Measurements from ENCODE around the gene TMEM200B. TPM values are rescaled to one million over a fixed set of nuclear protein-coding genes. Genes with fewer than 3 reads are reported as not detected.
A peak's percentile ranks its signal among the peaks of the same experiment; 100 is the strongest.
"Not testable (repeated sequence)": the region's sequence is repeated elsewhere in the genome, so short reads cannot be mapped to it uniquely, and the experiment has no call there.

The TMEM200B gene
- not detected in 2 replicates for total RNA-seq (2014; rRNA removed; shearing (Covaris generic))

GRCh38 chr1:29123887-29124365 lies at the start of gene TMEM200B:
TMEM200B (minus strand) TSS chr1:29123903; CDS start chr1:29121828, 2,075 bp downstream.
- no peak for DNase-seq (ENCODE audit: low spot score)

DNA sequence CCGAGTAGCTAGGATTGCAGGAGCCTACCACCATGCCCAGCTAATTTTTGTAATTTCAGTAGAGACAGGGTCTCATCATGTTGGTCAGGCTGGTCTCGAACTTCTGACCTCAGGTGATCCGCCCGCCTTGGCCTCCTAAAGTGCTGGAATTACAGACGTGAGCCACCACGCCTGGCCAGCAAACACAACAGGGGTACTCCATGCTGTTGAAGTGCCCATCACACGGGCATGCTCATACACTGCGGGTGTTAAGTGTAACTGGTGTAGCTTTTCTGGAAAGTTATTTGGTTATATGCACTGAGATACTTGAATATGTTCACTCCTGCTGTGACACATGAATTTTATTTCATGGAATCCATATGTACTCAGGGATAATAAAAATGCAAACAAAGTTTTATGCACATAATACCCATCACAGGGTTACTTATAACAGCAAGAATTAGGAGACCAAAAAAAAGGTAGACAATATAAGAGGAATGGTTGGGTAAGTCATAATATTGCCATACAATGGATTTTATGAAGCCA lies 48.8 kb upstream of the TMEM200B start:
- DNase-seq (ENCODE audit: low spot score), result no peak

DNA sequence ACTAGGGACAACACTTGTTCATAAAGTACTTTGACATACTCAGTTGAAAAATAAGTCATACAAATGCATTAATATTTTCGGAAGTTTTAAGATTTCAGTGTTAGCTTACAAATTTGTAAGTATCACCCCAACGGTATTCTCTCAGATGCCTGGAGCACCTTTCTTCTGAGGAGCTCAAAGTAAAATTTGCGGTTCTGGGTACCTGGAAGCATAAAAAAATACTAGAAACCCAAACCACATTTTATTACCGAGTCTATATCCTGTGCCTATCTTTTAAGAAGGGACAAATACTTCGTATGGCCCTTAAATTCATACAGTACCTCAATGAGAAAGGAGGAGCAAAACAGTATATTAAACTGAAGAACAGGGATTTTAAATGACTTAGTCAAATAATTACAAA lies 47.8 kb upstream of the TMEM200B start:
- DNase-seq (ENCODE audit: low spot score), result no peak

DNA sequence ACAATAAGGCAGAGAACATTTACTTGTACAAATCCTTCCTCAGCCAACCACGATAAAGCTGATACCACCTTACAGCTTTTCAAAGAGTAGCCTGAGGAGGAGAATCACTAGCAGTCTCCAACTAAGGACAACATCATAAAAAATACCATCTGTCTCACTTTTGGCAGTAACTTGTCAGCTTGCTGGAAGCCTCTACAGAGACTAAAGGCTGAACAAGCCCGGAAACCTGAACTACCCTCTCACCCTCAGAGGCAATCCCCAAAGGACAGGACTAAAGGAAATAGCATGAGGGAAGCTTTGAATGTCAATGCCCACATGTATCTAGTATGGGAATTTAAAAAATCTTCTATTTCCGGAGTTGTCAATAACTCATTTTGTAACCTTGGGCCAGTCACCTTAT lies 47.4 kb upstream of the TMEM200B start:
- DNase-seq (ENCODE audit: low spot score), result no peak

GRCh38 chr1:29169976-29170375 lies 46.3 kb upstream of the TMEM200B start:
- no peak for DNase-seq (ENCODE audit: low spot score)

DNA sequence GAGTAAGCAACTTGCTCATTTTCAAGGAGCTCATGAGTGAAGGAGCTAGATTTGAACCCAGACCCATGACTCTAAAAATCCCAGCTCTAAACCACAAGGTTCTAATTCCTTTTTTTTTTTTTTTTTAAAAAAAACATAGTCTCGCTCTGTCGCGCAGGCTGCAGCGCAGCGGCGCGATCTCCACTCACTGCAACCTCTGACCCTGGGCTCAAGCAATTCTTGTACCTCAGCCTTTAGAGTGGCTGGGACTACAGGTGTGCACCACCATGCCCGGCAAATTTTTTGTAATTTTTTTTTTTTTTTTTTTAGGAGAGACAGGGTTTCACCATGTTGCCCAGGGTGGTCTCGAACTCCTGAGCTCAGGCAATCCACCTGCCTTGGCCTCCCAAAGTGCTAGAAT lies 44.2 kb upstream of the TMEM200B start:
- DNase-seq (ENCODE audit: low spot score), result no peak

- DNase-seq (ENCODE audit: low spot score), result no peak
Observed at GRCh38 chr1:29166291-29166878, 42.7 kb upstream of the TMEM200B start.

DNA sequence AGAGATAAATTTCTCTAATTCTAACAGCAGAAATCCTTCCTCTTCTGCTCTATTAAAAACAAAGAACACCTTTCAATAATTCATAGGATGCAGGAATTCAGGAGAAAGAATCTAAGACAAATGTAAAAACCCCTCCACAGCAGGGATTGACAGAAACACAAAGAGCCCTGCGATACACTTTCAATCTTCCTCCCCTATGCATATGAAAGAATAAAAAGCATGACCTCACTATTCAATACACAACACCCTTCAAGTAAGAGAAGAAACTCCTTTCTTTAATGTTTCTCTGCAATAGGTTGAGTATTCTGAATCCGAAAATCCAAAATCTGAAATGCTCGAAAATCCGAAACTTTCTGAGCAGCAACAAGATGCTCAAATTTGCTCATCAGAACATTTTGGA lies 40.9 kb upstream of the TMEM200B start:
- DNase-seq (ENCODE audit: low spot score), result no peak

DNA sequence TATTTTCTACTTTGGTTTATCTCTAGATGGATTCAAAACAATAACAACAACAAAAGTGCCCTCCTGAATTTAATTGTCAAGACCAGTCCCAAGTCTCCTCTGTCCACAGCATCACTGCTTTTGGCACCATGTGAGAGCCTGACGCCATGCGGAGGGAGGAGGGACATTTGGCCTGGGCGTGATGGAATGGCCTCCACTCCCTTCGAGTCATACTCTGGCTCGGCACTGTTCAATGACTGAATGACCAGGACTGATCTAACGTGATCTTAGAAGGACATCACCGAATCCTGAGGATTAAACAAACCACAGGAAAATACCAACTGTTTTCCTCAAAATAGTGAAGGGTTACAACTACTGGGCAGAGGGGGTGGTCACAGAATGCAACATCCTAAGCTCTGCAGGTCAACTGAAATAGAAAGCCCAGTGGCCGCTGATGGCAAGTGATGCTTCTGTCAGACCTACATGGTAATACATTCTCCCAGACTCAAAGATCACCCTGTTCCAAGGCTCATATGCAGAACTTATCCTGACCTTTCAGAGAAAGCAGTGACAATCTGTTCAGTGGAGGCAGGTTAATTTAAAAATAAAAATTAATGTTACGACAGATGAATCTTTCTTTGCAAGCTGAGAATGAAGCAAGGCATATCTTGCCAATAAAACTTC lies 38.9 kb upstream of the TMEM200B start:
- no peak for DNase-seq (ENCODE audit: low spot score)

DNA sequence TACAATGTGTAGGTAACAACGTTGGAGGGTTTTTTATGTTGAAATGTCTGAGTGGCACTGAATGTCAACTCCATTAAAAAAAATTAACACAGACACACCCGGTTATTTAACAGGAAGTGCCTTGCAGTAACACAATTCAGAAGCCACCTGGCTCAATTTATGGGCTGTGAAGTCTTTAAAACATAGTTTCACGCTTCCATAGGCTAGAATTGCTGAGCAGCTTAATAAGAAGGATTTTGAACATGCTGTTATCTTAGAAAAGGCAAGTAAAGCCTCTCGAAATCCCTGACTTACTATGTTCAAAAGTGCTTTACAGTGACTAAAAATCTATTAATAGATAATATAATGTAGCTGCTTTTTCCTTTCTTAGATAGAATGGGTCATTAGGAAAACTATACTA lies 38.3 kb upstream of the TMEM200B start:
- no peak for DNase-seq (ENCODE audit: low spot score)

DNA sequence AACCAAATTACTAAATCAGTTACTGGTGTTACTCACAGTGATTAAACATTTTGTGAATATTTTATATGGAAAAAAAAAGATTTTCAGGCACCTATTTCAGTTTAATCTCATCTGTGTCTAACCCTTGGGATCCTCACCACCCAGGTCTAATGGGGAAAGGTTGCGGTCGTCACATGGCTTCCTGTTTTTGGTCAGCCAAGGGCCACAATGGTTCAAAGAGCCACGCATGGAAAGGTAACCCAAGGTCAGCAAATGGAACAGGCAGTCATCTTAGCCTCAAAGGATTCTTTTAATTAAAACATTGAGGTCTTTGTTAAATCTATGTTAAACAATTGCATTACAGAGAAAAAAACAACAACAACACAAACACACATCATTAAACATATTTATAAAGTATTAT lies 36.1 kb upstream of the TMEM200B start:
- DNase-seq (ENCODE audit: low spot score), result no peak

- DNase-seq (ENCODE audit: low spot score), result no peak
Observed at GRCh38 chr1:29157269-29157601, 33.5 kb upstream of the TMEM200B start.

GRCh38 chr1:29156543-29157268 lies 33.0 kb upstream of the TMEM200B start:
- no peak for DNase-seq (ENCODE audit: low spot score)

- no peak for DNase-seq (ENCODE audit: low spot score)
Observed at GRCh38 chr1:29152046-29152805, 28.5 kb upstream of the TMEM200B start.

GRCh38 chr1:29150346-29150745 lies 26.6 kb upstream of the TMEM200B start:
- not testable (repeated sequence) for DNase-seq (ENCODE audit: low spot score)

- no peak for DNase-seq (ENCODE audit: low spot score)
Observed at GRCh38 chr1:29148656-29149491, 25.2 kb upstream of the TMEM200B start.

DNA sequence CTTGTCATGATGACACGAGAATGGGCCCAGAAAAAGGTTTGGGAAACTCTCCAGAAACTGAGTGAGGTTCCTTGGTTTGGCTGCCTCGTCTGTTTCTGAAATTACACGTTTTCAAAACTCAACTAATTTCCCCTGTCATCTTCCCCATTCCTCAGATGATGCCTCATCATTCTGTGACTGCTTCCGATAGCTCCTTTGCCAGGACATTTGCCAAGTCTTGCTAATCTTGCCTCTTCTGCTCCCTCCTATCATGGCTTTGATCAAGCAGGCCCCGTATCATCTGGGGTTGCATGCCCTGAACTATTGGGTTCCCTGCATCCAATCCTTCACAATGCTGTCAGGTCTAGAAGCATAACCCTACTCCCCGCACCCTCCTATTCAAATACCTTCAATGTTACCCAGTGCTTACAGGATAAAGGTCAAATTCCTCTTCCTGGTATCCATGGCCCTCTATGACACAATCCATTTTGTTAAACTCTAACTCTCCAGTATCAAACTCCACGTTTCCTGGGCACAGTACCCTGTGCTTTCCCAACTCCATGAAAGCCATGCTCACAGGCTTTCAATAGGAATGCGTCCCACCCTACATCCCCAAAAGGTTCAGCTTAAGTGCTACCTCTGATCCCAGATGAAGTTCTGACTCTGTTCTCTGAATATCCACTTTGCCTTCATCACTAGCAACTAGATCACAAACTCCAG lies 22.2 kb upstream of the TMEM200B start:
- peak; percentile 33 for DNase-seq (ENCODE audit: low spot score)

DNA sequence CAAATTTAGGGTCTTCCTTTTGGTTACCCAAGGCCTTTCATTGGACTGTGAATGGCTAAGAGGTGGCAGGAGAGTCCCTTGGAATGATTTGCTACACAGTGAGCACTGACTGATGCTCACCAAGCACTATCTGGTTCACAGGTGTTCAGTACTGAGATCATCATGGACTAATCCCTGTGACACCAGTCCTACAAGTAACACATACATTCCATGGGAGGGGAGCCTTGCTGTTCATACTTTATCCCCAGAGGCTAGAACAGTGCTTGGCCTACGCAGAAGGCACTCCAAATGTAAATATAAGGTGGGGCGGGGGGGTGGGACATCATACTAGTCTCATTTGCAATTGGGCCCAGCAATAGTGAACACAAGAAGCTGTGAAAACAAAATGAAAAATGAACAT lies 20.5 kb upstream of the TMEM200B start:
- DNase-seq (ENCODE audit: low spot score), result no peak

- DNase-seq (ENCODE audit: low spot score), result no peak
Observed at GRCh38 chr1:29142714-29143113, 19.0 kb upstream of the TMEM200B start.

- no peak for DNase-seq (ENCODE audit: low spot score)
Observed at GRCh38 chr1:29136391-29136915, 12.8 kb upstream of the TMEM200B start.

Measured in HT-29 (cell line).